VCaP (cell line): Measurements from ENCODE around the gene TTC8.

ENCODE experiments used
- H3K27ac ChIP-seq: fragments of 450-650 bp; 2 replicates; pipeline ENCODE4 v1.5.1; 2017
- CTCF ChIP-seq: fragments of 450-650 bp; conservative IDR thresholded peaks from 2 replicates; pipeline ENCODE4 v1.5.1; 2017; ENCODE audit warnings: mild to moderate bottlenecking, moderate library complexity

The TTC8 gene

GRCh38 chr14:88791629-88792472 is 32.6 kb upstream of the TTC8 start:
- peak overlapping the region; percentile 68 for H3K27ac ChIP-seq

GRCh38 chr14:88792473-88793258 is 31.8 kb upstream of the TTC8 start, which contains the start of gene EML5:
Gene EML5, minus strand, starts transcription at chr14:88792953. Its CDS starts 450 bp downstream, at chr14:88792503.
- peak; percentile 67 for TF ChIP-seq CTCF
- peak within 1 kb of the TSS; percentile 68 for H3K27ac ChIP-seq

More at GRCh38 chr14:88791629-88792472, 32.6 kb upstream of the TTC8 start:
- no peak for TF ChIP-seq CTCF

- H3K27ac ChIP-seq, result peak overlapping the region; percentile 68
- TF ChIP-seq CTCF, result no peak
Observed at GRCh38 chr14:88793259-88793625, 31.2 kb upstream of the TTC8 start.

- H3K27ac ChIP-seq, result no peak overlapping the region
Observed at GRCh38 chr14:88798156-88798555, 26.3 kb upstream of the TTC8 start.

DNA sequence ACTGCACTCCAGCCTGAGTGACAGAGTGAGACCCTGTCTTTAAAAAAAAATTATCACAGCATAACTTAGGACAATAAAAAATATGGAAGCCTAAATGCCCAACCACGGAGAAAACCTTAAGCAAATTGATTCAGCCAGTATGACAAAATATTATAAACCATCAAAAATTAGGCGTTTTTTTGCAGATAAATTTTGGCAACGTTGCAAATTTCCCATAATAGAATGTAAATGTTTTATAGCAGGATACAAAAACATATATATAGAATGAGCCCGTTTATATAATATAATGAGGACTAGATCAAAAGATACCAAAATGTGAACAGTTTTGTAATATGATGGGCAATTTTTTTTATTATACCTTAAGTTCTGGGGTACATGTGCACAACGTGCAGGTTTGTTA is 24.9 kb upstream of the TTC8 start:
- H3K27ac ChIP-seq, result no peak overlapping the region
- no peak for TF ChIP-seq CTCF

More at GRCh38 chr14:88798156-88798555, 26.3 kb upstream of the TTC8 start:
- no peak for TF ChIP-seq CTCF

- TF ChIP-seq CTCF, result no peak
- H3K27ac ChIP-seq, result no peak overlapping the region
Observed at GRCh38 chr14:88802596-88802995, 21.9 kb upstream of the TTC8 start.

DNA sequence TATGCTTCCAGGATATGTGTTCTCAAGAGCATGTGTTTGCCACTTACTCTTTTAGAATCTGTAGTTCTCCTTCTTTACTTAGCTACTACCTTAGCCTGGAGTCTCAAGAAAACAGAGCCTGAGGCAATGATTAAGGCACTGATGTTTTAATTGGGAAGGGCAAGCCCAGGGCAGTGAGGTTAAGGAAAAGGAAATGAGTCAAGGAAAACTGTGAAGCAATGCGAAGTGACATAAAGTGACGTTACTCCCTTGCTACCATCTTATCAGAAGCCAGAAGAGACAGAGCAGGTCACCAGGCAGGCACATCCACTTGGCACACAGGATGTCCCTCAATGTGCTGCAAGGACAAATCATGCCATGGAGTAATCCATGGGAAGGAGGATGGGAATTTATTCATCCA is 20.4 kb upstream of the TTC8 start:
- no peak for TF ChIP-seq CTCF
- no peak overlapping the region for H3K27ac ChIP-seq
